GM15510 (cell line): Measurements from ENCODE around the gene UNC5B.

Source experiments
- POLR2A ChIP-seq: IDR thresholded peaks from 3 replicates; pipeline ENCODE4 v1.6.1; 2011; ENCODE audit warnings: borderline replicate concordance; ENCODE audit not compliant: insufficient read length; ENCODE audit errors: extremely low read depth

Gene UNC5B

DNA sequence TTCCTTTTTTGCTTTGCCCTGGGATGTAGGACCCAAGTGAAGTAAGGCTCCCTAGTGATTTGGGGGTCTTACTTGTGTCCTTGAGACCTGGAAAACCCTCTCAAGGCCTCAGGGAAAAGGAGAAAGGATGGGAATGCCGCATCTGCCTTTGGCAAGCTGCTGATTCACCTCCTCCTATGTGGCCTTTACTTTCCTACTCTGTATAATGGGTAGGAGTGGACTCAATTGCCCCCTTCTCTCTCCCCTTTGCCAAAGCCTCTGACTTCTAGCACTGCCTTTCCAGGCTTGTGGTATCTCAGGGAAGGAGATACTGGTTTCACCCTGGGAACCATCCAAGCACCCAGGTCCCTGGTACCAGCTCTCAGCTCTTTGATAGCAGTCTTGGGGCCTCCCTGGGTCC is 35.4 kb downstream of the UNC5B start:
- TF ChIP-seq POLR2A = no peak

DNA sequence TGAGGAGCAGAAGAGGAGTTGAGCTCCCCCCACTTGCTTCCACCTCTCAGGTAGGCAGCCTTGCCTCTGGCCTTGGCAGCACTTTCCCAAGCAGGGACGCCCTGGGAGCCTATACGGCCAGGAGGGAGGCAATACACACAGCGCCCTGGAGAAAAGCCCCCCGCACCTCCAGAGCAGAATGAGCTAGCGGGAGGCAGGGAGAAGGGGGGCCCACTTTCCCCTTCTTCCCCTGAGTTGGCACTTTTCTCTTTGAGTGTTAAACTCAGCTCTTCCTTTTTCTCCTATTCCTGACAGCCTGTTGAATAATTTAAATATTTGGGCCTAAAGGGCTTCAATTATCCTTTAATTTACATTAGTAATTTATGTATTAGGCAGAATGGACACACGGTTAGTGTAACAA is 35.8 kb downstream of the UNC5B start:
- no peak for TF ChIP-seq POLR2A

DNA sequence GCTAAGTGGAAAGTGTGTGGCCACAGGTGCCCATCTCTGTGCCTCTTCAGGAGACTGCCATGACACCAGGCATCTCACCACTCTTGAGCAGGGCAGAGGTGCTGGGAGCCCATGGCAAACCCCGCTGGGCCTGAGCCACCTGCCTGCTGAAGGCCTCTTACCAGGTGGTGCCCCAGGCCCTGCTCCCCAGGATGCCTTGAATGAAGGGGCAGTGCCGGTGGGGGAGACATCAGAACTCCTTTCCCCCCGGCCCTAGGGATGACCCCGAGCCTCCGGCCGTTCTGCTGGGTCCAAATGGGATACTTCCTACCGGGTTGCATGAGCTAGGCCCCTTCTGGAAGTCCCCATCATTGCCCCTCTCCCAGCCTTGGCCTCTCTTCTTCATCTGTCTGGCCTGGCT is 37.6 kb downstream of the UNC5B start:
- TF ChIP-seq POLR2A = no peak

DNA sequence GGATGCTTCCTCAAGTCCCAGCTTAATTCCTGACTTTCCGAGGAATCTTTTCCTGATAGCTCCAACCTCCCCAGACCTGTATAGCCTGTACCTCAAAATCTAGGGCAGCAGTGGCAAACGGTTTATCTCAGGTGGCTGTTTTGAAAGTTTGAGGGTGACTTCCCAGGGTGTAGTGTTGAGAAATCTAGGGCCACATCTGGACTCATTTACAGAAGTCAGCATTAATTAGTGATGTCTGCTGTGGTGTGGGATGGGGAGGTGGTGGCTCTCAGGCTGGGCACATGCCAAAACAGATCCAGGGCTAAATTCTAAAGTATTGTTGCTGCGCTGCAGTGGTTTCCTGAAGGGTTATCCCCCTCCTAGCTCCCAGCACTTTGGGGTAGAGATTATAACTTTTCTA is 38.0 kb downstream of the UNC5B start:
- no peak for TF ChIP-seq POLR2A

DNA sequence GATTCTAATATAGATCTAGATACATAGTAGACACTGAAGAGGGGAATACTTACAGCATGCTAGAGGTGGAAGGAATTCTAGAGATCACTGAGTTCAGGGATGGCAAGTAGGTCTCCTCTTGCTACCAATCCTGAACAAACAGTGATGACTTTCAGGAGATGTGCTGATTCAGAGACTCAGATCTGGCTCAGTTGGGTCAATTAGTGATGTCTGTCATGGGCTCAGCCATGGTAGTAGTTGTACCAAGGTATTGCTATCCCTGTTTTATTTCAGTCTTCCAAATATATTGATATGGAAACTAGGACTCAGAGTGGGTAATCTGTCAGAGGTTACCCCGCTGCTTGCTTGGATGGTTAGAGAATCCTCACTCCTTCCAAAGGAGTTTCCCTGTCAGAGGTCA is 38.5 kb downstream of the UNC5B start:
- TF ChIP-seq POLR2A = no peak

DNA sequence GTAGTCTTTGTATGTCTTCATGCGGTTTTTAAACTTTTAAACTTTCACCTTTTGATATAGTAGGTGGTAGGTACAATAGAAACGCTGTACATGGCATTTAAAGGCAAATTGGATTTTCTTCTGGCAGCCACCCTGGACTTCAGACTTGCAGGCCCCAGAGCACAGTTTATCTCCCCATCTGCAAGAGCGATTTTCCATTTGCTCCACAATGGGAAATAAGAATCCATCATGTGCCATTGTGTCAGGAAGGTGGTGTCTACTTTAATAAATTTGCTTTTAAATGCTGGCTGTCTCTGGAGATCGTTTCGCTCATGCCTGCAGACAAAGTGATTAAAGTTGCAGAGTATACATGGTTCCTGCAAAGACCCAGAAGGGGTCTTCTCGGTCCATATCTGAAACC is 38.9 kb downstream of the UNC5B start:
- TF ChIP-seq POLR2A = no peak

DNA sequence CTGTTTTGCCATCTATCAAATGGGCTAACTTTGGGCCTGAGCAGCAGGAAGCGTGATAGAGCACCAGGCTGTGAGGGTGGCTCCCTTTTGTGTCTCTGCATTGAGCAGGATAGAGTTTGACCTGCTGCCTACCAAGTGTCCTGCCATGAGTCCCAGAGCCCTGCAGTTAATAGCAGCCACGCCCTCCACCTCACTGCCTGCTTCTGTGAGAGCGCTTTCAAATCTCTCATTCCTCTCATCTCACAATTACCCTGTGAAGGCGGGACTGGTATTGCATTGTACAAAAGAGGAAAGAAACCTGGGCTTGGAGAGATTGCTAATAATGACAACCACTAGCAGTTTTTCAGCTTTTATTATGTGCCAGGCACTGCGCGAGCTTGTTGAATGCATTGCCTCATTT is 39.9 kb downstream of the UNC5B start:
- no peak for TF ChIP-seq POLR2A

DNA sequence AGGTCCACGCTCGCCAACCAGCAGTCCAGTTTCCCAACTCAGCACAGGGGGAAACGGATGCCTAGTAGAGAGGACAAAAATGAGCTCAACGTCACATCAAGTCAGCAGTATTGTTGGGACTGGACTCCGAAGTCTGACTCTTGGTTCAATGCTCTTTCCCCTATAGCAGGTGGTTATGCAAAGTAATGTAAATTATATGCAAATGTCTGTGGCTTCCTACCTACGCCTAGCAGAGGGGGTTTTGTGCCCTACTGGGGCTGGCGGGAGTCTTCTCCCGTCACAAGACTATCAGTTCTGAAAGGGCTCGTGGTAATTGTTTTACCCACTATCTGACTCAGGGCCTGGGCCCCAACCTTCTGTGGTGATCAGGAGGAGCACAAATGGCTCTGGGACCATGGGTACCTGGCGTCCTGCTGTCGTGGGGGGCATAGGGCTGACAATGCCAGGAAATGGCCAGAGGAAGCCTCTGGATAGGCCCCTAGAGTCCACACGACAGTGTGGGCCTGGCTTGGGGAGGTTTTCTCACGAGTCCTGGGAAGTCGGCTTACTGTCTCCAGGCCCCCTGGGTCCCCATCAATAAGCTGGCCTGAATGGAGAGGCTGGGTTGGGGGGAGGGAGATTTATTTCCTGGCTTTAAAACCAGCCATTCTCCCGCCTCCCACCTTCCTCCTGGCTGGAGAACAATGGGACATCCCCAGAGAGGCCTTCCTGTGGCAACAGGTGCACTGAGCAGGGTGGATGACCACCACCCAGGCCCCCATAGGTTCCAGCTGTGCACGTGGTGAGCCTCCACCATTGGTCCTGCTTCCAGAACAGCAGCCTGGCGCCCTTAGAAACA is 41.8 kb downstream of the UNC5B start:
- no peak for TF ChIP-seq POLR2A

DNA sequence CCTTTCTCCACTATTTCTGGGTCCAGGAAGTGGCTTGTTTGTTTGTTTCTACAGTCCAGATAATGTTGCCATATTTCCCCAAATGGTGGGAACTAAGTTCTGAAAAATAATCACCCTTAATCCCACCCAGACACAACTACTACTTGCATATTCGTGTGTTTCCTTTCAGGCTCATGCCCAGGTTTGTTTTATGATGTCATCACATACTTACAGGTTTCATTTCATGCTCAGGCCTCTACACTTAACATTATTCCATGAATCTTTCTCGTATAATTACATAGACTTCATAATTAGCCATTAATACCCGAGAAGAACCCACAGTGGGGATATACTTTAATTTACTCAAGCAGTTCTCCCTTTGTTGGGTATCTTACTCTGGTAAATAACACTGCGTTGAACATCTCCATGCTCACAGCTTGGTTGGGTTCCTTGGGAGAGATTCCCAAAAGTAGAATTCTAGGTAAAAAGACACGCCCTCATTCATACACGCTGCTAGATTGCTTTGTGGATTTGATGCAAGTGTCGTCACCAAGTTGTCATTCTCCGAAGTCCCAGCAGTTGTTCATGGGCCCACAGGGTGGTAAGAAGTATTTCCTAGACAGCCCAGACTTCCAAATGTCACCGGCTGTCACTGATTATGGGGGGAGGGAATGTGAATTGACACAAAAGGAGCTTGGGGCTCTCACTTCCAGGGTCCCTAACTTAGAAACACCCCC is 42.6 kb downstream of the UNC5B start:
- no peak for TF ChIP-seq POLR2A

DNA sequence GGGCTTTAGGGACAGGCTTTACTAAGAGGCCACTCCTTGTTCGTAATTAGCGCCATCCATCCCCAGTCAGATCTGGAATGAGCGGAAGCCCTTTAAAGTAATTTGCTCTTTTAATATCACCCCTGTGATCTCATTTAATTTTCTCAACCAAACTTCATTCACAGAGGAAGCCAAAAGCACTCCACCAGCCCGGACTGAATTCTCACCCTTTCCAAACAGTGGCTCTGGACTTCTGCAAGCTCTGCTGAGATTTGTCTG is 43.1 kb downstream of the UNC5B start:
- no peak for TF ChIP-seq POLR2A

DNA sequence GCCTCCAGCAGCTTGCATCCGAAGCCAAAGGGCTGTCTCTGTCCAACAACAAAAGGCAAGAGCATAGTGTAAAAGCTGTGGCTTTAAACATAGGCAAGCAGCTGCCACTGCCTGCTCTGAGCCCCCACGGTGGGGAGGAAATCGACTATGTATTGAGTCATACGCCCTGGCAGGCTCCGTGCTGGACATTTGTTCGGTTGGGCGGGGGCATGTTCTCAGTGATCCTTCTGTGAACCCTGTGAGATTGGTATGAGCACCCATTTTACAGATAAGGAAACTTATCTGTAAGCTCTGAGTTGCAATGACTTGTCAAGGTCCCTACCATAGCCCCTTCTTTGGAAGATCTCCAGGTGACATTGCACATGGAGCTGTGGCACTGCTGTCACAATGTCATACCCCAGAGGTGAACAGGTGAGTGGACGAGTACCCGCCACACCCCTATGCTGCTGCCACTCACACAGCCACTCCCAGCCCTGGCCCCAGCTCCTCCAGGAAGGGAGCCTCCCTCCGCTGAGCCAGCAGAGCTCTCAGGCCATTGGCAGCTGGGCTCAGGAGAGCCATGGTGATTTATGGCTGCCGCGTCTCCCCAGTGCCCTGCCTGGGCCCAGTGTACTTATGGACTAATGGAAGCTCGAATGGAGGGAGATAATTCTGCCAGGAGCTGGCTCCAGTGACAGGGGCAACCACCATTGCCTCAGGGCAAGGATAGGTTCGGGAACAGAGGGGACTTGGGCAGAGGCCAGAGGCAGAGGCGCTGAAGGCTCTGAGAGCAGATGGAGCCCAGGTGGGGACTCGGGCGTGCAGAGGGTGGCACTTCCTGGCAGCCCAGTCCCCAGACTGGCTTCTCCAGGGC is 43.7 kb downstream of the UNC5B start:
- TF ChIP-seq POLR2A = no peak

DNA sequence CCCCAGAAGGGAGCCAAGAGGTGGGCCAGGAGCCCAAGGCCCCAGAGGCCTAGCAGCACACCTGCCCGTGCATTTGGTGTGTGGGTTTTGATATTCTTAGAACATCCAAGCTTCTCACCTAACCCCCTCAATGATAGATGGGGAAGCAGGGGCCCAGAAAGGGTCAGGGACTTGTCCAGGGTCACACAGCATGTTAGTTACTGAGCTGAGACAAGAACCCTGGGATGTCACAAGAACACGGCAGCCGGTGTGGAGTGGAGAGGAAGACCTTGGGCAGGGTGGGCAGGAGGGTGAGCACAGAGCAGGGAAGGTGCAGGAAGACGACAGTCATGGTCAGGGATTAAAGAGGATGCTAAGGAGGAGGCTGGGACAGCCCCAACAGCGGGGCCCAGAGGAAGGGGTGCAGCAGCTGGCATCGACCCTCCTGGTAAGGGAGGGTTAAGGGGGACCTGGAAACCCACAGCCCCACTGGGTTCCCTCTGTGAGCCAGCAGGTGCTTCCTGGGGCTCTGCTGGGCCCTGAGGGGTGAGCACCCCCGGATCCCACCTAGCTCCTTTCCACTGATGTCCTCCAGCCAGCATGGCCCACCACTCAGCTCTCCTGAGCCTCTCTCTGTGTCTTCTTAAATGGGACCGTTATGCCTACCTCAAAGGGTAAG is 44.4 kb downstream of the UNC5B start:
- TF ChIP-seq POLR2A = no peak

DNA sequence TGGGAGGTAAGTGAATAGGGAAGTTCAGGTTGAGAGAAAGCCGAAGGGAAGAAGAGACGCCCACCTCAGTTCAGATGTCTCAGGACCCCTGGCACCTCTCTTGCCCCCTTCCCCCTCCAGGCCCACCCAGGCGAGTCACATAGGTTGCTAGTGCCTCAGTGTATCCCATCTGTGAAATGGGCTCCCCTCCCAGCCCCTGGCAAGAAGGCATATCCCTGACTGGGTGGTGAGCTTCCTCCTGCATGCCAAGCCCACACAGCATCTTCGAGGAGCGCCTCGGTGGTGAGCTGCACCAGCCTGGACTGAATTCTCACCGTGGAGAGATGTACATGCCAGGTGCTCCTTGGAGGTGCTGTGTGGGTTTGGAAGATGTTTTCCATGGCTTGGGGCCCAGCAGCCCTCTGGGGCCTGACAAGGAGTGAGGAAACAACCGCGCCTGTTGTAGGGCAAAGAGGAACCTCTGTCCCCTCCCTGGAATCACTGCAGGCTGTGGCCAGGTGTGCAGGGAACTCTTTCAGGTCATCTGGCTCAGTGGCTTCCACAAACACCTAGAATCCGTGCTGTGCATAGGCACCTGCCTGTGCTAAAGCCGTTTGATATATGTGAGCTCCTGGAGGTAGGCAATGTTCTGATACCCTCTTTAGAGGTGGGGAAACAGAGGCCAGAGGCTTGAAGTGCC is 45.1 kb downstream of the UNC5B start:
- TF ChIP-seq POLR2A = no peak

DNA sequence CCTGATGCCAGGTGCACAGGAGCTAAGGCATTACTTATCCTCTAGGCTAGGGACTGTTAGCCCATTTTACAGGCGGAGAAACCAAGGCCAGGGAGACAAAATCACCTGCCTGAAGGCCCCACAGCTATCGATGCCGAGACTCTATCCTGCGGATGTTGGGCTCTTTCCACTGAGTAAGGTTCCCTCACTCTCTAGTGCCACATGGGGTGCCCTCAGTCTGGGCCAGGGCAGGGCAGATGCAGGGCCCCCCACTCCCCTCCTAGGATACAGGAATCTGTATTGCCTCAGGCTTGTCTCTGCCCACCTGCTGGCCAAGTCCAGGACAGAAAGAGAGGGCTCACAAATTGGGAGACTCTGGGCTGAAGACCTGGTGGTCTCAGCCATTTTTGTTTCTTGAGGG is 45.7 kb downstream of the UNC5B start:
- no peak for TF ChIP-seq POLR2A
